Upper lobe of left lung (tissue), 4 donors: ENCODE data around the gene PRXL2B.

Source experiments
- CTCF ChIP-seq, 6 experiments: fragments of 450-650 bp in 4 of 6; fragments of 200-600 bp in 2 of 6; sonication (generic) in 2 of 6; IDR thresholded peaks; one replicate each; pipeline ENCODE4 v1.5.1; 2016 to 2019; ENCODE audit warnings: antibody characterized with exemption in 6 of 6
- EP300 ChIP-seq, 4 donors: sonication (generic); formaldehyde crosslinking; IDR thresholded peaks; one replicate each; pipeline ENCODE4 v1.5.1; 2017; ENCODE audit warnings: antibody characterized with exemption in 4 of 4, control low read depth in 2 of 4
- POLR2A ChIP-seq, 4 donors: fragments of 450-650 bp; IDR thresholded peaks; one replicate each; pipeline ENCODE4 v1.5.1; 2016 to 2017; ENCODE audit warnings: antibody characterized with exemption in 4 of 4, mild to moderate bottlenecking in 2 of 4
- POLR2AphosphoS5 ChIP-seq, 2 donors: sonication (generic); formaldehyde crosslinking; IDR thresholded peaks; one replicate each; pipeline ENCODE4 v1.5.1; 2017; ENCODE audit warnings: antibody characterized with exemption in 2 of 2

- TF ChIP-seq EP300 (IDR thresholded peaks at IDR 0.05) (no peak), CTCF (IDR thresholded peaks at IDR 0.05) (no peak), POLR2AphosphoS5 (IDR thresholded peaks at IDR 0.05) (no peak), POLR2A (IDR thresholded peaks at IDR 0.05) (no peak)
These were observed 27.6 kb downstream of the PRXL2B start for GRCh38 chr1:2614145-2614544.
